ENCODE data around the gene BHLHE23.

The BHLHE23 gene

GRCh38 chr20:62991196-62991807 is 15.5 kb downstream of the BHLHE23 start:
- DNase-seq (ENCODE audit: low read depth) = no peak

GRCh38 chr20:62990306-62990825 is 16.4 kb downstream of the BHLHE23 start:
- DNase-seq (ENCODE audit: low read depth) = no peak

- DNase-seq (ENCODE audit: low read depth) = no peak
Measured at GRCh38 chr20:62989201-62989601, 17.6 kb downstream of the BHLHE23 start.

- no peak for DNase-seq (ENCODE audit: low read depth)
Measured at GRCh38 chr20:62987114-62987513, 19.6 kb downstream of the BHLHE23 start.

DNA sequence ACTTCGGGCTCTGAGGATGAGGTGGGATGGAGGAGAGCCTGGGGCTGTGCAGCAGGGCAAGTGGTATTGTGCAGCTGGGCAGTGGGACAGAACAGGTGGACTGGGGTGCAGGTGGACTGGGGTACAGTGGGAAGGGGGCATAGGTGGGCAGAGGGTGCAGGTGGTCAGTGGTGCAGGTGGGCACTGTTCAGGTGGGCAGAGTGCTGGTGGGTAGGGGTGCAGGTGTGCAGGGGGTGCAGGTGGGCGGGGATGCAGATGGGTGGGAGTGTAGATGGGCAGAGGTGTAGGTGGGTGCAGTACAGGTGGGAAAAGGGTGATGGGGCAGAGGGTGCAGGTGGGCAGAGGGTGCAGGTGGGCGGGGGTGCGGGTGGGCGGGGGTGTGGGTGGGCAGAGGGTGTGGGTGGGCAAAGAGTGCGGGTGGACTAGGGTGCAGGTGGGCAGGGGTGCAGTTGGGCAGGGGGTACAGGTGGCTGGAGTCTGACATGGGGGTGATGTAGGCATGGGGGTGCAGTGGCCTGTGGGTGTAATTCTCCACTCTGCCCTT is 20.4 kb downstream of the BHLHE23 start:
- DNase-seq (ENCODE audit: low read depth) = no peak

GRCh38 chr20:62985444-62985778 is 21.4 kb downstream of the BHLHE23 start:
- DNase-seq (ENCODE audit: low read depth) = no peak

GRCh38 chr20:62984666-62985443 is 21.9 kb downstream of the BHLHE23 start:
- no peak for DNase-seq (ENCODE audit: low read depth)

DNA sequence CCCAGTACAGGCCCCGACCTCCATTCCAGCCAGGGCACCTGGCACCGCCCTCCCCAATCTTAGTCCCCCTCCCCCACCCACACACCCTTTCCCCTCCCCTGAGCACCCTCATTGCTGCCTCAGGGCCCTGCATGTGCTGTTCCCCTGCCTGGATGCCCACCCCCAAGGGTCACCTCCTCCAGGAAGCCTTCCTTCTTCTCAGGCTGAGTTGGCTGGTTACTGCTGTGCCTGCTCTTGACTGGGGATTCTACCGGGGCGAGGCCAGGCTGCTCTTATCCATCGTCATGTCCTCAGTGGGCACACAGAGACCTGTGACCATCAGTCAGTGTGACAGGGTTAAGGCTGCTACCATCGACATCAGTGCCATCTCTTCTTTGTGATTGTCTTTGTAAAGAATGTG is 23.6 kb downstream of the BHLHE23 start:
- no peak for DNase-seq (ENCODE audit: low read depth)

- no peak for DNase-seq (ENCODE audit: low read depth)
Measured at GRCh38 chr20:62982124-62983075, 24.4 kb downstream of the BHLHE23 start.

GRCh38 chr20:62980970-62981369 is 25.8 kb downstream of the BHLHE23 start:
- DNase-seq (ENCODE audit: low read depth) = no peak

GRCh38 chr20:62980380-62980960 is 26.3 kb downstream of the BHLHE23 start:
- no peak for DNase-seq (ENCODE audit: low read depth)

DNA sequence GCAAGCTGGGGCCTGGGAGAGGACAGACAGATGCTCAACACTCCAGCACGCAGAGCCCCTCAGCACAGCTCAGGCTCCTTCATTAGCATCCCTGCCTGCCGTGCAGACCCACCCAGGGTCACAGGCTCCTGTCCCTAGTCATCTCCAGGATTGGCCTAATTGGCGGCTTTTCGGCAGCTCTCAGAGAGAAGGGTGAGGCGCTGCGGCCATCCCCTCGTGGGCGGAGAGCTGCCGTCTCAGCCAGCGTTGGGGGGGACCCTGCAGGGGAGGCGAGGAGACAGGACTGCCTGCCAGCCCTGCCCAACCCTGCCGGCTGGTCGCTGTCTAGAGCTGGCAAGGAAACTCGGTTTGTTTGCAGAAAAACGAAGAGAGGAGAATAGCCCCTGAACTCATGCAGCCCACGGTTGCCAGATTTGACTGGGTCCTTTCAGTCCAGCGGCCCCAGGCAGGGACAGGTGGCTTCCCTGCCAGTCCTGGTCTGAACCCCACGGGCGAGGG is 26.8 kb downstream of the BHLHE23 start:
- no peak for DNase-seq (ENCODE audit: low read depth)

GRCh38 chr20:62979310-62979709 is 27.5 kb downstream of the BHLHE23 start:
- DNase-seq (ENCODE audit: low read depth) = no peak

DNA sequence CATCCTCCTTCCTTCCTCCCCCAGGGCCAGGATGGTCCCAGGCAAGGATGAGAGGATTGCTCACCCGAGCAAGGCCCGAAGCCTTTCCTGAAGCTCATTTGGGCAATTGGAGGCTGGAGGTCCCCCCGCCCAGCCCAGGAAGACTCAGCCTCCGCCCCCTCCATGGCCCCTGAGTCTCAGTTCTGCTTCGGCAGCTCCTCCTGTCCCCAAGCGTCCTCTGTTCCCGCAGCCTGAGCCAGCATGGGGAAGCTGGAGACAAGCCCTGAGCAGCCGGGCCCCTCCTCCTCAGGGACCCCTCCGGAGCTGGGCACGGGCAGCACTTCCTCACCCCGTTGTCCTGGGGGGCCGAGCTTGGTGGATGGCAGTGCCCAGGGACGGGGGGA is 28.2 kb downstream of the BHLHE23 start:
- no peak for DNase-seq (ENCODE audit: low read depth)

- no peak for DNase-seq (ENCODE audit: low read depth)
Measured at GRCh38 chr20:62977613-62978560, 28.9 kb downstream of the BHLHE23 start.

- no peak for DNase-seq (ENCODE audit: low read depth)
Measured at GRCh38 chr20:62976886-62977285, 29.9 kb downstream of the BHLHE23 start.

DNA sequence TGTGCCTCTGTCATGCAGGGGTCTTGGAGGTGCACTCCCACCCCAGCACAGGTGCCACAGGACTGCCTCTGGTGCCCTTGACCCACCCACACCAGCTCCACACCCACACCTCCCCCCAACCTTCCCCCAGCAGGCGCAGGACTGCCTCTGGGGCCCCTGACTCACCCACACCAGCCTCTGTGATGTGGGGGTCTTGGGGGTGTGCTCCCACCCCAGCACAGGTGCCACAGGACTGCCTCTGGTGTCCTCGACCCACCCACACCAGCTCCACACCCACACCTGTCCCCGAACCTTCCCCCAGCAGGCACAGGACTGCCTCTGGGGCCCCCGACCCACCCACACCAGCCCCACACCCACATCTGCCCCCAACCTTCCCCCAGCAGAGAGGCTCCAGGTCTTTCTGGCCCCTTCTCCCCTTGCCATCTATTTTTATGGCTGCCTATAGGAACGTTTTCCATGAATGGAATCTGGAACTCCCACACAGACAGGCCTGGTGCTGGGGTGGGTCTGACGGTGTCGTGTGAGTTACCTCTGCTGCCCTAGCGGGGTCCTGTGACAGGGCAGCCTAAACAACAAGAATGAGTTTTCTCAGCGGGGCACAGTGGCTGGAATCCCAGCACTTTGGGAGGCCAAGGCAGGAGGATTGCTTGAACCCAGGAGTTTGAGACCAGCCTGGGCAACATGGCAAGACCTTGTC is 30.8 kb downstream of the BHLHE23 start:
- DNase-seq (ENCODE audit: low read depth) = no peak

DNA sequence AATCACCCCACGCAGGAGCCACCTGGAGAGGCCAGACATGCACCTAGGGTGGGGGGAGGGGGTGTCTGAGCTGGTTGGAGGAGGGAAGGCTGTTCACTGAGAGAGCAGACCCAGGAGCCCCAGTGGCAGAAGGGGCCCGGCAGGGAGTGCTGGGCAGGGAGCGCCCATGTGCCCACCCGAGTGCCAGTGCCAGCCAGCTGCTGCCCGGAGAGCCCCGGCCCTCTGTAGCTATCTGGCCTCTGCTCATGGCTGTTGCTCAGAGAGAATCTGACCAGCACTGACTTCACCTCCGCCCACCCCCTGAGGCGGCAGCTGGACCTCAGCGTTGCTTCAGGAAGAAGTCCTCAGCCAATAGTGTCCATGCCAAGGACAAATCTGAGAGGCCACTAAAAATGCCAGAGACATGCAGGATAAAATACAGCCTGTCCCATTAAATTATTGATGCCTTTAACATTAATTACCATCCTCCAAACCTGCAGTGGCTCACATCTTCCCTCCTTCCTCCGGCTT is 31.5 kb downstream of the BHLHE23 start:
- DNase-seq (ENCODE audit: low read depth) = no peak

DNA sequence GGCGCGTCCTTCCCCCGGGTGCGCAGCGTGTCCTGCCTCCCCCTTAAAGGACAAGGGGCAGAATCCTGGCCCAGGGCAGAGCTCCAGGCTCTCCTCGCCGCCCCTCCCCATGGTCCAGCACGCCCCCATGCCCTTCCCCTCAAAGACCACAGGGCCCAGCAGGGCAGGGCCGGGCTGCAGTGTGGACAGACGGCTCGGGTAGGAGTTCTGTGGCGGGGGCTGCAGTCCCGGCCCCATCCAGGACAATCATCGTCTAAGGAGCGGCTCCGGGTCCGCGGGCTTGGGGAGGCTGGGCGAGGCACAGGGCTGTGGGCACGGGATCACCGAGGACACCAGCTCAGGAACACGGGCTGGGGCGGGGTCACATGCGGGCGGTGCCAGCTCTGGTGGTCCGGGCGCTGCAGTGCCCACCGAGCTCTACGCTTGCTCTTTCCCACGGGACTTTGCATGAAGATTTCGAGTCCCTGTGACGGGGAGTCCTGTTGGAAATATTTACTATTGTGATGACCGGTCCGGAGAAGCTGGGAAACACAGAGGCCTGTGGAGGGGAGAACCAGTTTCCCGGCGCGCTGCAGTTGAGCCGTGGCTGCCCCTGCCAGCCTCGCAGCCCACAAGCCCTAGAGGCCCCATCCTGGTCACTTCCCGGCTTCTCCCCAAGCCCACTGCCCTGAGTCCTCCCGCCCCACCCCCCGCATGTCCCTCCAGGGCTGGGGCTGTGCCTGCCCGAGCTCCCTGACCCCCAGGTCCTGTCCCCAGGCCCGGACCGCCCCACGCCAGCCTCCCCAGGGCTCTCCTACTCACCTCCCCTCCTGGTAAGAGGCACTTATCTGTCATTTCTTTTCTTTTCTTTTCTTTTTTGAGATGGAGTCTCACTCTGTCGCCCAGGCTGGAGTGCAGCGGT is 33.7 kb downstream of the BHLHE23 start:
- DNase-seq (ENCODE audit: low read depth) = no peak

Data from GM04504 (cell line).